Stomach (tissue), 9 donors: Measurements from ENCODE around the gene SEL1L2. TPM values are rescaled to one million over a fixed set of nuclear protein-coding genes. Genes with fewer than 3 reads are reported as not detected.
A peak's percentile ranks its signal among the peaks of the same experiment; 100 is the strongest.

ENCODE experiments used
- DNase-seq, 2 donors: peaks; one replicate each; pipeline versions ENCODE4 v3.0.0 to v3.0.0-alpha.2; 2013 to 2019
- H3K27ac ChIP-seq, 5 donors: fragments of 200-600 bp in 4 of 5; sonication (generic) in 4 of 5; one replicate each; pipeline ENCODE4 v1.5.1; 2013 to 2019; ENCODE audit warnings: mild to moderate bottlenecking in 1 of 5, moderate library complexity in 1 of 5
- H3K27me3 ChIP-seq, 3 donors: fragments of 200-600 bp; sonication (generic); one replicate each; pipeline ENCODE4 v1.5.1; 2017 to 2019; ENCODE audit warnings: mixed run types in 1 of 3
- H3K36me3 ChIP-seq, 4 donors: fragments of 200-600 bp; sonication (generic); 1 replicate in 3 of 4; 2 replicates in 1 of 4; pipeline ENCODE4 v1.5.1; 2016 to 2019
- H3K4me1 ChIP-seq, 4 donors: fragments of 200-600 bp; sonication (generic); one replicate each; pipeline ENCODE4 v1.5.1; 2016 to 2019
- H3K4me3 ChIP-seq, 4 donors: fragments of 200-600 bp; sonication (generic) in 3 of 4; one replicate each; pipeline ENCODE4 v1.5.1; 2016 to 2019; ENCODE audit warnings: mild to moderate bottlenecking in 1 of 4
- H3K9me3 ChIP-seq, 4 donors: fragments of 200-600 bp; sonication (generic); one replicate each; pipeline ENCODE4 v1.5.1; 2016 to 2019
- CTCF ChIP-seq, 7 experiments: fragments of 450-650 bp in 4 of 7; fragments of 200-600 bp in 3 of 7; sonication (generic) in 3 of 7; IDR thresholded peaks; one replicate each; pipeline ENCODE4 v1.5.1; 2016 to 2019; ENCODE audit warnings: antibody characterized with exemption in 7 of 7, control low read depth in 2 of 7, mild to moderate bottlenecking in 1 of 7
- EP300 ChIP-seq: sonication (generic); formaldehyde crosslinking; IDR thresholded peaks from one replicate; pipeline ENCODE4 v1.6.1; 2017; ENCODE audit warnings: antibody characterized with exemption
- POLR2A ChIP-seq, 4 donors: fragments of 450-650 bp; IDR thresholded peaks; one replicate each; pipeline ENCODE4 v1.6.1; 2016; ENCODE audit warnings: antibody characterized with exemption in 4 of 4, control low read depth in 2 of 4, mild to moderate bottlenecking in 1 of 4, moderate library complexity in 1 of 4
- POLR2AphosphoS5 ChIP-seq, 3 donors: sonication (generic); formaldehyde crosslinking; IDR thresholded peaks; one replicate each; pipeline ENCODE4 v1.6.1; 2016; ENCODE audit warnings: antibody characterized with exemption in 3 of 3
- WGBS, 5 donors: extraction: QIAGEN DNeasy Blood & Tissue Kit in 3 of 5; methylation state at CpG; one replicate each; pipeline versions ENCODE4 v1.1.5 to v1.1.7; 2013 to 2018; 5-methylcytosine and 5-hydroxymethylcytosine counted together
- intact Hi-C: fragments of 100-400 bp; cut with DNase I; formaldehyde crosslinking; loops from one replicate; pipeline ENCODE4 v1.15.1; 2023; ENCODE audit warnings: low total_unique reads
- polyA plus RNA-seq, 3 donors: library from polyadenylated mRNA; stranded (reverse); fragments of 200-250 nt; gene quantifications; one replicate each; pipeline ENCODE4 v1.2.3, GENCODE V29; 2013
- total RNA-seq, 5 donors: library from RNA; depleted of rRNA; stranded (reverse); fragments of >200 nt; gene quantifications; one replicate each; pipeline versions ENCODE4 v1.1.0 to v1.2.3, GENCODE V29; 2014 to 2016
- donor health status: healthy with polysubstance abuse.
- donor health status: Bipolar disorder and iron deficiency.
- donor health status: healthy.

The SEL1L2 gene
- total and polyA plus RNA-seq, 8 donors: 2.2 TPM; not detected in 7

GRCh38 chr20:13884803-13885202 is 105.6 kb downstream of the SEL1L2 start:
- DNase-seq: no peak
- Histone ChIP-seq H3K4me3 (no peak overlapping the region), H3K27me3 (no peaks in the 10 kb centered on the region), H3K27ac (no peak overlapping the region), H3K36me3 (no peaks in the 10 kb centered on the region), H3K4me1 (no peaks in the 10 kb centered on the region), H3K9me3 (no peaks in the 10 kb centered on the region)
- TF ChIP-seq POLR2AphosphoS5 (IDR thresholded peaks at IDR 0.05) (no peak), POLR2A (IDR thresholded peaks at IDR 0.05) (no peak), EP300 (no peak)
- intact Hi-C loops: no loop called here
- 85 to 94% (median 89%) methylated on average over 6 of the region's 6 CpGs for WGBS, 5 donors

- Histone ChIP-seq H3K36me3 (no peaks in the 10 kb centered on the region), H3K9me3 (no peaks in the 10 kb centered on the region), H3K27me3 (no peaks in the 10 kb centered on the region), H3K27ac (no peak overlapping the region), H3K4me3 (no peak overlapping the region), H3K4me1 (no peaks in the 10 kb centered on the region)
- peak in 1 of 2 donors; percentile 31 for DNase-seq
- WGBS, 5 donors: 13 to 46% (median 42%) methylated on average over 1 of the region's 1 CpG
- TF ChIP-seq POLR2AphosphoS5 (IDR thresholded peaks at IDR 0.05) (no peak), EP300 (no peak), POLR2A (IDR thresholded peaks at IDR 0.05) (no peak), CTCF (IDR thresholded peaks at IDR 0.05) (no peak)
- intact Hi-C loops: no loop called here
Observed at GRCh38 chr20:13883425-13883824, 107.0 kb downstream of the SEL1L2 start.

GRCh38 chr20:13878566-13878965 is 111.8 kb downstream of the SEL1L2 start:
- TF ChIP-seq POLR2A (IDR thresholded peaks at IDR 0.05) (no peak), EP300 (no peak), POLR2AphosphoS5 (IDR thresholded peaks at IDR 0.05) (no peak), CTCF (IDR thresholded peaks at IDR 0.05) (no peak)
- Histone ChIP-seq H3K4me3 (no peak overlapping the region), H3K27ac (peak overlapping the region in 4 of 5 donors; percentile 26 to 73 (median 53)), H3K27me3 (no peaks in the 10 kb centered on the region), H3K9me3 (no peaks in the 10 kb centered on the region), H3K4me1 (peaks cover 0 to 28% (median 4%) of the 10 kb centered on the region in 4 donors), H3K36me3 (no peaks in the 10 kb centered on the region)
- no peak for DNase-seq
- WGBS, 5 donors: 75 to 89% (median 81%) methylated on average over 2 of the region's 2 CpGs
- intact Hi-C loops: no loop called here

- TF ChIP-seq CTCF (IDR thresholded peaks at IDR 0.05) (no peak), POLR2AphosphoS5 (IDR thresholded peaks at IDR 0.05) (peak in 2 of 3 donors; percentile 43 to 64), EP300 (no peak), POLR2A (IDR thresholded peaks at IDR 0.05) (no peak)
- H3K9me3 ChIP-seq: no peaks in the 10 kb centered on the region
- intact Hi-C loops: no loop called here
- H3K27me3 ChIP-seq: no peaks in the 10 kb centered on the region
- peak overlapping the region in 4 of 5 donors; percentile 26 to 73 (median 53) for H3K27ac ChIP-seq
- DNase-seq: peak in 1 of 2 donors; percentile 68
- H3K4me1 ChIP-seq: peaks cover 0 to 28% (median 4%) of the 10 kb centered on the region in 4 donors
- H3K4me3 ChIP-seq: no peak overlapping the region
- H3K36me3 ChIP-seq: no peaks in the 10 kb centered on the region
- WGBS, 5 donors: 23 to 36% (median 29%) methylated on average over 4 of the region's 4 CpGs
Observed at GRCh38 chr20:13877793-13878192, 112.6 kb downstream of the SEL1L2 start.

- no peaks in the 10 kb centered on the region for H3K9me3 ChIP-seq
- H3K27ac ChIP-seq: peak overlapping the region in 2 of 5 donors; percentile 22 to 47
- no peak for DNase-seq
- no peak overlapping the region for H3K4me3 ChIP-seq
- intact Hi-C loops: no loop called here
- no peak for TF ChIP-seq POLR2AphosphoS5 (IDR thresholded peaks at IDR 0.05)
- TF ChIP-seq POLR2A (IDR thresholded peaks at IDR 0.05): no peak
- no peak for TF ChIP-seq EP300
- TF ChIP-seq CTCF (IDR thresholded peaks at IDR 0.05): no peak
- H3K27me3 ChIP-seq: no peaks in the 10 kb centered on the region
- WGBS, 5 donors: 83 to 97% (median 86%) methylated on average over 3 of the region's 3 CpGs
- H3K4me1 ChIP-seq: peaks cover 0 to 28% (median 4%) of the 10 kb centered on the region in 4 donors
- no peaks in the 10 kb centered on the region for H3K36me3 ChIP-seq
Observed at GRCh38 chr20:13875265-13875811, 115.1 kb downstream of the SEL1L2 start.
